RPMI8226 (cell line): ENCODE data around the gene PXDN.

Source experiments
- DNase-seq: peaks from one replicate; pipeline ENCODE4 v3.0.0-alpha.2; 2015

Gene PXDN

GRCh38 chr2:1607971-1608688 is 136.2 kb downstream of the PXDN start:
- DNase-seq = no peak

DNA sequence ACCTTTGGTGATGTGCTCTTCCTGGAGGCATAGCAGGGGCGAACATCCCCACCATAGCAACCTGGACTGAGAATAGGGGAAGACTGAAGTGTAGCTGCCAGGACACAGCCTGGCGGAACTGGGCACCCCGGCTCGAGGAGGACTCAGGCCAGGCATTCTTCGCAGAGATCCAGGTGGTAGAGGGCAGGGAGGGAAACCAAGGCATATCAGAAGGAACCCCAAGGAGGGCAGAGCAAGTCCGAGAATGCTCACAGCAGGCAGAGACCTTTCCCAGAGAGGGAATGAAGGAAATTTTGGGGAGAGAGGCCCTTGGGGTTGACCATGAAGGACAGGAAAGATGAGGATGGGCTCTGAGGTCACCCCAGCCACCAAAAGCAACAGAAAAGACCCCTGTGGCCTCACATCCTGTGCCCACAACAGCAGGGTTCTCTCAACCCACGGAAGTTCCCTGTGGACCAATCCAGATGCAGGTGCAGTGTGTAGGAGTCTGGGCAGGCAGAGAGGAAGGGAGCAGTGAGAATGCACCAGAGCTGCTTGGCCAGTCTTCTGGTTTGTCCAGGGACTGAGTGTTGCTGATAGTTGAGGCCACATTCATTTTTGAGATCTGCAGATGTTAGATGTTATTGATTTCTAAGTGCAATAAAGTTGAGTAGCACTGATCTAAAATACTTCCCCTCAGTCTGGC is 136.9 kb downstream of the PXDN start:
- no peak for DNase-seq

DNA sequence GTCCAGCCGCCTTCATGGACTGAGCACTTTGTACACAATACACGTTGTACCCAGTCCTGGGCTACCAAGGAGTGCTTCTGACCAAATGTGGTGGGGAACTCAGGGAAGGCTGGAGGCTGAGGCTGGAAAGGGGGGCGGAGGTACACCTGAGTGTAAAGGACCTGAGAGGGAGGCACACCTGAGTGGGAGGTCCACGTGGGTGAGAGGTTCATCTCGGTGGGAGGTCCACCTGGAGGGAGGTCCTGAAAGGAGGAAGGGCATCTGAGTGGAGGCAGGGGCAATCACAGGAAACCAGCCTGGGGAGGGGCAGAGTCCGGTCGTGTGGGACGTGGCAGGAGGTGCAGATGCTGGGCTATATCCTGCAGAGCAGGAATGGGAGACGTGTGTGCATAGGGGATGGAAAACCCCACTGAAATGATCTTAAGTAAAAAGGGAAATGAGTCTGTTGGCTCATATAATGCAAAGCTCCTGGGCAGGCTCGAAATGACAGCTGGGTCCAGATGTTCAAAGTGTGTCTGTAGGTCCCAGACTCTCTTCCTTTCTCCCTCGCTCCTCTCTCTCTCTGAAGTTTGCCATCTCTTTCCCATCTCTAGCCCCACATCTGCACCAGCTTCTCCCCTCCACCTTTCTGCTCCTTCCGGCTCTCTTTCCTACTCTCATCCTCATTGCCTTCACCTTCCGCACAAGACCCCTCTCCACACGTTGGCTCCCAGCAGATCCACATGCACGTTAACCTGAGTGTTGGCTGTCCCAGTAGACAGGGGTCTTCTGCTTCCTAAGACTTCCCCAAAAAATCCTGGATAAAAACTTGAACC is 137.7 kb downstream of the PXDN start:
- no peak for DNase-seq

- no peak for DNase-seq
Observed at GRCh38 chr2:1606046-1606400, 138.3 kb downstream of the PXDN start.

- no peak for DNase-seq
Observed at GRCh38 chr2:1605102-1606045, 138.9 kb downstream of the PXDN start.

DNA sequence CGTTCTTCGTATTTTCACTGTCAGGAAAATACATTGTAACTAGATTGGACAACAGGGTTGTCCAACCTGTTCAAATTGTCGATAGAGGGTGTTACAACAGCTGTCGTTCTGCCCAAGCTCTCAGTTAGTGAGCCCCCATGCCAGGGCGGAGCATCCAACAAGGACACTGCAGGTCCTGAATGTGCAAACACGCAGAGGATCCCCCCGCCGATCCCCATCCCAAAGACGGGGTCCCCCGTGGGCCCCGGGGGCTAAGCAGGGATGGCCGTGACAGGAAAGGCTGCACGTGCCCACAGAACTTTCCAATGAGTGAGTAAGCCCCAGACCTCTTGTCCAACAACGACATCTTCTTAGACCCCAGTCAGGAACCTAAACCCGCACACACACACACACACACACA is 140.8 kb downstream of the PXDN start:
- DNase-seq = no peak

DNA sequence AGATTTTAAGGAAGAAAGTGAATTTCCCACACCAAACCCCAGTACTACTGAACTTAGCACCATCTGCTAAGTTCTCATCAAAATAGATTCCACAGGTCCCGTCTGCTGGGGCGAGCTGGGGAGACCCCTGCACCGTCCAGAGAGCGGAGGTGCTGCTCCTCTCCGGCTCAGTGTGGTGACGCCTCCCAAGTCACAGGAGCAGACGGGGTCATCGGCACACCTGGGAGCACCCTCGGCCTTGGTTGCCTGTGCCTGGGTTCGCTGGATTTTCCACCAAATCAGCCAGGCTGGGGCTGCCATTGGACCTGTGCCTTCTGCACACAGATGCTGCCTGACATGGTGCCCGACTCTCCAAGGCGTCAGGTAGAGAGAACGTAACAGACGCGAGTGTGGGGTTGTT is 141.3 kb downstream of the PXDN start:
- DNase-seq = no peak

- DNase-seq = no peak
Observed at GRCh38 chr2:1602278-1603010, 141.9 kb downstream of the PXDN start.

DNA sequence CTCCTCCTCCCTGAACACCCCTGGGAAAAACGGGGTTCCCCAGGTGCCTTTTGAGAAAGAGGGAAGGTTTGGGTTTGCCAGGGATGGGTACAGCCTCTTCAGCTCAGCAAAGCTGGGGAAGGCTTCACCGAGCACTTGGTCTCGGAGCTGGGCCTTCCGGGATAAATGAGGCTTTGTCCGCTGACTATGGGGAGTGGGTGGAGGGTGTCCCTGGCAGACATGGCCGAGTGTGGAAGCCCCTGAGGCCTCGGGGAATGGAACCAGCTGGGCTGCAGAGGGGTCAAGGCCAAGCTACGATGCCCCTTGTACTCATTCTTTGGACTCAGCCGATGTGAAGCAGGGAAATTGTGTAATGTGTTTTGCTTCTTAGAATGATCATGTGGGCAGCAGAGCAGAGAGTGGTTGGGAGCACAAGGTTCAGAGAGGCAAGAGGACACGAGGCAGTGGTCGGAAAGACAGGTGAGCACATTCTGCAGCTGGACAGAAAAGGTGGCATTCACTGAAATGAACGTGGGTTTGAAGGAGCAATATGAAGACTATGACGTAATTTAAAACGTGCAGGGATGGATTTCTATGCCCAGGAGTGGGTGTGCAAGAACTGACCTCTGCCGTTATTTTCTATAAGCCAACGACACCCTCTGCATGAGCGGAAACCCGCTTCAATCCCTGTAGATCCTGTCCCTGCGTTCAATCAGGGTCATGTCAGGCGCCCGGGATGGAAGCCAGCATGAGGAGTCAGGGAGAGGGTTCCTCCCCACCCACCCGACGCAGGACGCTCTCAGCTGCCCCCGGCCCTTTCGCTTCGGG is 142.6 kb downstream of the PXDN start:
- no peak for DNase-seq

- no peak for DNase-seq
Observed at GRCh38 chr2:1601067-1601412, 143.3 kb downstream of the PXDN start.

DNA sequence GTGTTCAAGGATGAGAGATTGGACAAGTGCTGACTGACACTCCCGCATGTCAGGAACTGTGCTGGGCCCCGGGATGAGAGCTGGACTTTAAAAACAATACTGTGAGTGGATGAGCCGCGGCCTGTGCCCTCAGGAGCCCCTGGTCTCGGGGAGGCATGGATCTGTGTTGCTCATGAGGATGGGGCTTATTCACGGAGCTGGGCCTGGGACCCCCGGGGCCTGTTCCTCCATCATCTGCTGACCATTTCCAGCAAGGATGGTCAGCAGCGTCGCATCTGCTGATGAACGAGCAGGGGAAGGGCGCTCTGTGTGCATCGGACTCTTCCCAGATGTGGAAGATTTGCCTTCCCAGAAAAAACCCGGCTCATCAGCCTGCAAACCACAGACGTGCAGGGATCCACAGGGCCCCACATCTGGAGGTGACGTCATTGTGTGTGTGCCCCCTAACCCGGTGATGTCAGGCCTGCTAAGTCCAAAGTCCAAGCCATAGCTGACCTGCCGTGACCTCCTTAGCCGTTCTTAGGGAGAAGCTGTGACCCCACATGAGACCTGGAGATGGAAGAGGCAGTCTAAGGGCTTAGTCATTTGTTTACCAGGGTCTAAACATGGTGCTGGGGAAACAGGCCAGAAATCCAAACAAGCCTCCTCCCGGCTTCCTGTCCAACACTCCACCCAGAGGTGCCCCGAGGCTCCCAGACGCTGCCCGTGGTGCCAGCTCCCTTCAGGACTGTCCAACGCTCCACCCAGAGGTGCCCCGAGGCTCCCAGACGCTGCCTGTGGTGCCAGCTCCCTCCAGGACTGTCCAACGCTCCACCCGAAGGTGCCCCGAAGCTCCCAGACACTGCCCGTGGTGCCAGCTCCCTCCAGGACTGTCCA is 143.9 kb downstream of the PXDN start:
- DNase-seq = no peak

DNA sequence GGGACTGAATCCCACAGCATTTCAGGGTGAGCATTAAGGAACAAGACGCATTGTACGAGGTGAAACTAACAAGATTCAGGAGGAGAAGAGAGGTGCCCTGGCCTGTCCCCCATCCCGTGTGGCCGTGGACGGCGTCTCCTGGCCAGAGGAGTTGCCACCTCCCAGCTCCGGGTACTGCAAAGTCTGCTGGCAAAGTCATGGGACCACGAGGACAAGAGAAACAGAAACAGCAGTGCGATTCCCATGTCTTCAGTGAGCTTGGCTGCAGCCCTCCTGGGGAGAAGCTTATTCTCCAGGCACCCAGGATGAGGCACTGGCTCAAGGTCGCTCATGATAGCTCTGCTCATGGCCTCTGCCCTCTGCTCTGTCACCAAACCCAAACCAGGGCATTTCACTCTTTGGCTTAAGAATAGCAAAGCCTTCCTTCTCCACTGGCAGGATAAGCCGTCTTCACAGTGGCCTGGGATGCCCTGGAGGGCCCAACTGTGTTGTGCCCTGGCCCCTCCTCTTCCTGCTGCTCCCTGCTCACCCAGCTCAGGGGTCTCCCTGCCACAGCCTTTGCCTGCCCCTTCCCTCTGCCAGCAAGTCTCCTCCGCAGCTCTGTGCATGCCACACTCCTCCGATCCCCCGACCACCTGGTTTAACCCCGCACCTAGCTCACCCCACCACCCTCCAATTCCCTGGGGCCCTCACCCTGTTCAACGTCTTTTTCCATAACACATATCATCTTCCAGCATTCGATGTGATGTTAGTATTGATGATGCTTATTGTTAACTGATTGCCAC is 144.8 kb downstream of the PXDN start:
- no peak for DNase-seq

GRCh38 chr2:1598800-1599199 is 145.5 kb downstream of the PXDN start:
- DNase-seq = no peak

- DNase-seq = no peak
Observed at GRCh38 chr2:1598041-1598710, 146.1 kb downstream of the PXDN start.

GRCh38 chr2:1595274-1595673 is 149.0 kb downstream of the PXDN start:
- DNase-seq = no peak

GRCh38 chr2:1594373-1595171 is 149.7 kb downstream of the PXDN start:
- DNase-seq = no peak

DNA sequence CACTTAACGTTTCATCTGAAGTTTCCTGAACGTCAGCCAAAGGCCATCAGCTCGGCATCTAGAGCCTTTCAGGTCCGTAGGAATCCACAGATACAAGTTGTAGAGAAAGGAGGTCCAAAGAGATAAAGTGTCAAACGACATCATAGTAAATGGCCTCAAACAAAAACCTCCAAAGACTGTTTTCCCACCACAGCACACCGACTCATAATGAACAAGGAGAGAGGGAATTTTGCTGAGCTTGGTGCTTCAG is 150.3 kb downstream of the PXDN start:
- no peak for DNase-seq
